Hepatocyte (in vitro differentiated cells): ENCODE results near the gene CBX7. TPM values are rescaled to one million over a fixed set of nuclear protein-coding genes. Genes with fewer than 3 reads are reported as not detected.

Source experiments
- DNase-seq: peaks from one replicate; pipeline ENCODE4 v3.0.0-alpha.2; 2016; ENCODE audit warnings: low spot score
- H2AFZ ChIP-seq: fragments of 200-600 bp; sonication (generic); 2 replicates; pipeline ENCODE4 v1.6.0; 2016; ENCODE audit warnings: antibody characterized with exemption, mild to moderate bottlenecking
- H3K27ac ChIP-seq: fragments of 200-600 bp; sonication (generic); 2 replicates; pipeline ENCODE4 v1.5.1; 2016; ENCODE audit warnings: mild to moderate bottlenecking
- H3K27me3 ChIP-seq: fragments of 200-600 bp; sonication (generic); 2 replicates; pipeline ENCODE4 v1.6.1; 2016
- H3K36me3 ChIP-seq: fragments of 200-600 bp; sonication (generic); replicated peaks from 2 replicates; pipeline ENCODE4 v1.5.1; 2016; ENCODE audit warnings: low read depth; ENCODE audit not compliant: insufficient read depth
- H3K4me1 ChIP-seq: fragments of 200-600 bp; sonication (generic); 2 replicates; pipeline ENCODE4 v1.5.1; 2016; ENCODE audit warnings: mild to moderate bottlenecking, moderate library complexity; ENCODE audit not compliant: insufficient read depth
- H3K4me2 ChIP-seq: fragments of 200-600 bp; sonication (generic); 2 replicates; pipeline ENCODE4 v1.6.0; 2016
- H3K4me3 ChIP-seq: fragments of 200-600 bp; sonication (generic); 2 replicates; pipeline ENCODE4 v1.5.1; 2016; ENCODE audit warnings: mild to moderate bottlenecking
- H3K79me2 ChIP-seq: fragments of 200-600 bp; sonication (generic); 2 replicates; pipeline ENCODE4 v1.6.0; 2017; ENCODE audit warnings: mild to moderate bottlenecking
- H3K9me2 ChIP-seq: fragments of 200-600 bp; sonication (generic); replicated peaks from 2 replicates; pipeline ENCODE4 v1.6.0; 2017; ENCODE audit warnings: mild to moderate bottlenecking; ENCODE audit not compliant: insufficient read depth
- H3K9me3 ChIP-seq: fragments of 200-600 bp; sonication (generic); 2 replicates; pipeline ENCODE4 v1.5.1; 2016; ENCODE audit warnings: low read depth, mild to moderate bottlenecking
- H4K20me1 ChIP-seq: fragments of 200-600 bp; sonication (generic); 2 replicates; pipeline ENCODE4 v1.6.0; 2016; ENCODE audit warnings: mild to moderate bottlenecking; ENCODE audit not compliant: insufficient read depth, poor library complexity, severe bottlenecking
- EZH2 ChIP-seq: fragments of 200-600 bp; sonication (generic); IDR thresholded peaks from 2 replicates; pipeline ENCODE4 v1.6.1; 2016; ENCODE audit warnings: antibody characterized with exemption, mild to moderate bottlenecking, borderline replicate concordance
- EZH2phosphoT487 ChIP-seq: fragments of 200-600 bp; sonication (generic); IDR thresholded peaks from one replicate; pipeline ENCODE4 v1.6.1; 2018; ENCODE audit warnings: antibody characterized with exemption, mild to moderate bottlenecking, low read depth, moderate library complexity; ENCODE audit not compliant: unreplicated experiment, severe bottlenecking
- WGBS: methylation state at CpG from one replicate; pipeline ENCODE4 v1.1.6; 2016; ENCODE audit warnings: low lambda C conversion rate; ENCODE audit errors: missing lambda C conversion rate; 5-methylcytosine and 5-hydroxymethylcytosine counted together
- polyA plus RNA-seq: library from polyadenylated mRNA; unstranded; fragments of >200 nt; fragmentation: Nextera tagmentation; extraction: Ambion mirVana; gene quantifications from 2 replicates; pipeline ENCODE4 v1.2.1, GENCODE V29; 2016
- total RNA-seq: library from RNA; depleted of rRNA; stranded (reverse); fragments of >200 nt; gene quantifications from 2 replicates; pipeline ENCODE4 v1.2.3, GENCODE V29; 2014
- TF ChIP-seq, protein P1 (sequence below): fragments of 200-600 bp; sonication (generic); IDR thresholded peaks from 2 replicates; pipeline ENCODE4 v1.5.1; 2016; ENCODE audit warnings: antibody characterized with exemption, mild to moderate bottlenecking; ENCODE audit not compliant: poor library complexity

CBX7 gene
- total and polyA plus RNA-seq, 2 experiments from 2014 or later, result 4.2 to 9.6 TPM

DNA sequence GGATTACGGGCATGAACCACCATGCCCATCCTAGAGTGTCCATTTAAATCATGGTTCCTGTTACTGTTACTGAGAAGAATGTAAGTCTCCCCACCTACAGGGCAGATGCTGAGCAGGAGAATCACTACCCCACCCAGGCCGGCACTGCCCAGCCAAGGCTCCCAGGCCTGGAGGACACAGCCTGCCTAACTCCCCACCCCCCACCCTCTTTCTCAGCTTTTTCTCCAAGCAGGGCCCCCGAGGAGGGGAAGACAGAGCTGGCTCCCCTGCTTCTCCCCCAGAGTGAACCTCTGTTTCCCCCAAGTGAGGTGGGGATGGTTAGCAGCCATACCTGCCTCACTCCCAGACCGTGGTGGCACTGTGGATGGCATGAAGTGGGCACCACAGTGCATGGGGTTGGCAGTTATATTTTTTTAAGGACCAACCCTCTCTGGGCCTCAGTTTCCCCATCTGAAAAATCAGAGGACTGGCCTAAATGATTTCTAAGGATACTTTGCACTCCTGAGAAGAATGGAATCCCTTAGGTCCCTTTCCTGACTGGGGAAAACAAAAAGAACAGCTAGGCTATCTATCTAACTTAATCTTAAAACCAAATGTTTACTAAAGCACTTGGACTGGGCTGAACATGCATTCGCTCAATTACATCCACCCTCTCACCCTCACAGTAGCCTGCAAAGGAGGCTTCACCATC lies 5.0 kb downstream of the CBX7 start:
- no peak for DNase-seq
- Histone ChIP-seq H4K20me1 (no peaks in the 10 kb centered on the region), H3K4me1 (peaks cover 12% of the 10 kb centered on the region), H3K79me2 (no peaks in the 10 kb centered on the region), H3K27ac (no peak overlapping the region), H3K9me2 (no peaks in the 10 kb centered on the region), H3K4me3 (no peak overlapping the region), H3K27me3 (no peaks in the 10 kb centered on the region), H3K9me3 (no peaks in the 10 kb centered on the region), H3K36me3 (no peaks in the 10 kb centered on the region), H3K4me2 (no peak overlapping the region), H2AFZ (no peak overlapping the region)
- TF ChIP-seq, protein P1, sequence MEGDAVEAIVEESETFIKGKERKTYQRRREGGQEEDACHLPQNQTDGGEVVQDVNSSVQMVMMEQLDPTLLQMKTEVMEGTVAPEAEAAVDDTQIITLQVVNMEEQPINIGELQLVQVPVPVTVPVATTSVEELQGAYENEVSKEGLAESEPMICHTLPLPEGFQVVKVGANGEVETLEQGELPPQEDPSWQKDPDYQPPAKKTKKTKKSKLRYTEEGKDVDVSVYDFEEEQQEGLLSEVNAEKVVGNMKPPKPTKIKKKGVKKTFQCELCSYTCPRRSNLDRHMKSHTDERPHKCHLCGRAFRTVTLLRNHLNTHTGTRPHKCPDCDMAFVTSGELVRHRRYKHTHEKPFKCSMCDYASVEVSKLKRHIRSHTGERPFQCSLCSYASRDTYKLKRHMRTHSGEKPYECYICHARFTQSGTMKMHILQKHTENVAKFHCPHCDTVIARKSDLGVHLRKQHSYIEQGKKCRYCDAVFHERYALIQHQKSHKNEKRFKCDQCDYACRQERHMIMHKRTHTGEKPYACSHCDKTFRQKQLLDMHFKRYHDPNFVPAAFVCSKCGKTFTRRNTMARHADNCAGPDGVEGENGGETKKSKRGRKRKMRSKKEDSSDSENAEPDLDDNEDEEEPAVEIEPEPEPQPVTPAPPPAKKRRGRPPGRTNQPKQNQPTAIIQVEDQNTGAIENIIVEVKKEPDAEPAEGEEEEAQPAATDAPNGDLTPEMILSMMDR, result no peak
- no peak for TF ChIP-seq EZH2
- no peak for TF ChIP-seq EZH2phosphoT487
- 85% methylated on average over 5 of the region's 5 CpGs for WGBS

DNA sequence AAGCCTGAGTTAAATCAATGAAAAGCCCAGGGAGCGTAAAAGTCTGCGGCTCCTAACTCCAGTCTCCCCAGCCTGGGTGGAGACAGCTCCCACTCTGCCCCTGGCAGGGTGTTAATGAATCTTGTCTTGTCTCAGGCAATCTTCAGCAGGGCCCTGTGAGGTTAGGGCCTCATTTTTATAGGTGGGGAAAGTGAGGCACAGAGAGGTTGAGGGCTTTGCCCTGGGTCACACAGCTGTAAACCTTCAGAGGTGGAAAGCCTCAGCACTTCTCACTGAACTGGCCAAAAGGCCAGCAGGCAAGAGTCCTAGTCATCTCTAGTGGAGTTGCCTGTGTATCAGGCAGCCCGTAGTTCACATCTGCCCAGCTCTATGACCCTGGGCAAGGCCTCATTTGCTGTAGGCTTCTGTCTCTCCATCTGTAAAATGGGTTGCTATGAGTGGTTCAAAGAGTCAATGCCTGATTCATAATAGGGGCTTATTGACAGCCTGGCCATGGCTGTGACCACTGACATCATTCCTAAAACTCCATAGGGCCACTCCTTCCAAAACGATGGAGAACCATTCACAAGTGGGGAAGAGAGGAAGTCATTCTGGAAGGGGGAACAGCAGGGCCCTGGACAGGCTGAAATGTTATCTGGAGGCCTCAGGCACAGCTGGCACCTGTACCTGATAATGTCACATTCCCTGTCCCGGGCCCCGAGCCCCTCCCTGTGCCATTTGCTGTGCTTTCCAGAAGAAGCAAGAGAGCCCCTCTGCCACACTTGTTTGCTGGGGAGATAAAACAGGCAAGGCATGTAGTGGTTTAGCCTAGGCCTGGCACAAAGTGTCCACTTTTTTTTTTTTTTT lies 6.0 kb downstream of the CBX7 start:
- H3K27me3 ChIP-seq, result no peaks in the 10 kb centered on the region
- no peaks in the 10 kb centered on the region for H3K9me3 ChIP-seq
- H4K20me1 ChIP-seq, result no peaks in the 10 kb centered on the region
- H3K4me1 ChIP-seq, result peaks cover 10% of the 10 kb centered on the region
- H3K36me3 ChIP-seq, result no peaks in the 10 kb centered on the region
- peak overlapping the region; percentile 64 for H3K4me3 ChIP-seq
- TF ChIP-seq, protein P1, result no peak
- TF ChIP-seq EZH2phosphoT487, result no peak
- no peak for TF ChIP-seq EZH2
- DNase-seq, result no peak
- WGBS, result 68% methylated on average over 6 of the region's 6 CpGs
- H3K27ac ChIP-seq, result peak overlapping the region; percentile 90
- peak overlapping the region; percentile 97 for H3K4me2 ChIP-seq
- H3K79me2 ChIP-seq, result no peaks in the 10 kb centered on the region
- peak overlapping the region; percentile 93 for H2AFZ ChIP-seq
- H3K9me2 ChIP-seq, result no peaks in the 10 kb centered on the region

DNA sequence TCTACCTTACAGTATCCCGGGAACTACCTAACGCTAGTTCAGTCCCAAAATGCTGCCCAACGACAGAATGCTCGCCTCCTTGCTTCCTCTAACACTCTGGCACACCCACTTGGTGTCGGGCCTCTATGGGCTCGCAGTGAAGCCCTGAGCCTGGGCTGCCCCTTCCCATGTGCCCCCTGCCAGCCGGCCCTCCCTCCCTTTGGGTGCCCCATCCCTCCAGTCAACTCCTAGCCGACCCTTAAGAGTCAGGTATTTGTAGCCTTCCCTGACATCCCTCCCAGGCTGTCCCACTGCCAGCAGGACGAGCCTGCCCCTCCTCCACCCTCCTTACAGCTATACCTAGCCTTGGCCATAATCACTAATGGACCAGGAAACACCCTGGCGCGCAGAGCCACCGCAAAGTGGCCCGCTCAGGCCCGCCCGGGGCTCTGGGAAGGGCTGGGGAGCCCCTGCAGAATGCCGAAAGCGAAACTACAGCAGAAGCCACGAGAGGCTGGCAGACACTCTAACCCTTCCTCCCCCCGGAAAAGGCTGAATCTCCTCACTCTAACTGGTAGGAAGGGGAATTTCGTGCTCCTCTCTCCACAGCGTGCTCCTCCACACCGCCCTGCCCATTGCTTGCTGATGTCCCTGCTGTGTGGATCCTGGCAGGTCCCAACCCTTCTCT lies 8.2 kb downstream of the CBX7 start:
- Histone ChIP-seq H3K27me3 (no peaks in the 10 kb centered on the region), H3K4me1 (peaks cover 8% of the 10 kb centered on the region), H3K79me2 (no peaks in the 10 kb centered on the region), H3K36me3 (no peaks in the 10 kb centered on the region), H3K27ac (no peak overlapping the region), H3K4me3 (no peak overlapping the region), H2AFZ (peak overlapping the region; percentile 92), H4K20me1 (no peaks in the 10 kb centered on the region), H3K4me2 (peak overlapping the region; percentile 97), H3K9me3 (no peaks in the 10 kb centered on the region), H3K9me2 (no peaks in the 10 kb centered on the region)
- TF ChIP-seq EZH2, result no peak
- TF ChIP-seq, protein P1, result no peak
- no peak for TF ChIP-seq EZH2phosphoT487
- 28% methylated on average over 19 of the region's 22 CpGs for WGBS
- DNase-seq, result peak; percentile 17
